ENCODE measurements around the gene CDH5. TPM values are rescaled to one million over a fixed set of nuclear protein-coding genes. Genes with fewer than 3 reads are reported as not detected.

Gene CDH5
- total and polyA plus RNA-seq, 4 donors = 1.5 to 97.5 (median 20.9) TPM

DNA sequence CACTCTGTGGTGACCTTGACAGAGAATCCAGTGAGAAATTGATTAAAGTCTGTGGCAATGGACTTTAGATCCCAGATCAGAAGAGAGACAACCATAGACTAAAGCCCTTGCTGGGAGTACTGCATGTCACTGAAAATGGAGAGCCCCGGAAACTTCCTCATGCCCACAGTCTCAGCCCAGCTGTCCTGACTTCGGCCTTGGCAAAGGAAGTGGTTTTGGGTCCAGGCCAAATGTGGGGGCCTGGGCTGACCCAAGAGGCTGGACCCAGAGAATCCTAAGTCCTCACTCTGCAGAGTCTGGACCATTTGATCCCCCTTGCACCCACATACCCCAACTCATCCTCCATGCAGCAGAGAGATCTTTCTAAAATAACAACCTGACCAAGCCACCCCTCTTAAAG, 55.9 kb downstream of the CDH5 start:
- Histone ChIP-seq H3K4me1 (ENCODE audit: control insufficient read depth in 1 of 2, insufficient read depth in 2 of 2, low read length in 2 of 2) (no peaks in the 10 kb centered on the region), H3K9me3 (ENCODE audit: control insufficient read depth, low read length) (no peaks in the 10 kb centered on the region), H3K27ac (ENCODE audit: low read depth in 1 of 2, low read length in 2 of 2) (no peak overlapping the region), H3K4me3 (ENCODE audit: low read length in 2 of 2) (no peak overlapping the region), H3K27me3 (ENCODE audit: control insufficient read depth in 1 of 2, insufficient read depth in 2 of 2, low read length in 1 of 2) (no peaks in the 10 kb centered on the region), H3K36me3 (ENCODE audit: control insufficient read depth in 1 of 2, insufficient read depth in 2 of 2, low read length in 1 of 2) (no peaks in the 10 kb centered on the region)
- intact Hi-C loops (cut with DNase I) = no loop called here
- no peak for ATAC-seq (ENCODE audit: low FRiP score)
- DNase-seq = no peak
- WGBS, 2 donors = 92% methylated on average over 2 of the region's 2 CpGs

DNA sequence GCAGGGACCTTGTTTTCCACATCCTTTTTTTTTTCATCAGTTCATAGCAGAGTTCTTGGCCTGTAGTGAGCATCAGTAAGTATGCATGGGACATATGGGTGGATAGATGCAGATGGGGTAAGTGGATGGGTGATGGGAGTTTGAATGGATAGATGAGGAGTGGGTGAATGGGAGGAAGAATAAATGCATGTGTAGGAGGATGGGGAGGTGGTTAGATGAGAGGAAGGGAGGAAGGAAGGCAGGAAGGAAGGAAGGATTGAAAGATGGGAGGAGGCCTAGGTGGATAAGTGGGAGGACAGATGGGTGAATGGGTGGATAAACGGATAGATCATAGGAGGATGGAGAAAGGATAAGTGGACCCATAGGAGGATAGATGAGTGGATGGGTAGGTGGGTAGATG, 56.7 kb downstream of the CDH5 start:
- Histone ChIP-seq H3K27ac (ENCODE audit: low read depth in 1 of 2, low read length in 2 of 2) (no peak overlapping the region), H3K27me3 (ENCODE audit: control insufficient read depth in 1 of 2, insufficient read depth in 2 of 2, low read length in 1 of 2) (no peaks in the 10 kb centered on the region), H3K4me1 (ENCODE audit: control insufficient read depth in 1 of 2, insufficient read depth in 2 of 2, low read length in 2 of 2) (no peaks in the 10 kb centered on the region), H3K9me3 (ENCODE audit: control insufficient read depth, low read length) (no peaks in the 10 kb centered on the region), H3K4me3 (ENCODE audit: low read length in 2 of 2) (no peak overlapping the region), H3K36me3 (ENCODE audit: control insufficient read depth in 1 of 2, insufficient read depth in 2 of 2, low read length in 1 of 2) (no peaks in the 10 kb centered on the region)
- ATAC-seq (ENCODE audit: low FRiP score) (no peak), DNase-seq (no peak)
- 92 to 95% methylated on average over 1 of the region's 1 CpG for WGBS, 2 donors
- intact Hi-C loops (cut with DNase I) = no loop called here

DNA sequence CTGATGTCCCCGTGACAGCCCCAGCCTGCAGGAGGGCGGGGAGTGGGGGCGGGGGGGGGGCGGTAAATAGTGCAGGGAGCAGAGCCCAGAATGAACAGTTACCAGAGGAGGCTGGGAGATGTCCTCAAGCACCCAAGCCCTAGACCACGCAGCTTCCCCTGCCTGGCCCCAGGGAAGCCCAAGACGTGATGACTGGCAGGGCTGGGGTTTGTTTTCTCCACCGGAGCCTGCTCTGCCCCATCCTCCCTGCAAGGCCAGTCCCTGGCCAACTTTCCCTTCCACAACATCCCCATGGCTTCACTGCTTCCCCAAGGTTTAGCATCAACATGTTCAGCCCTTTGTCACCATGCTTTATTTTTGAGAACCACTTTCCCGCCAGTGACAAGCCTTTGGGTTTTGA, 59.2 kb downstream of the CDH5 start:
- H3K4me3 ChIP-seq (ENCODE audit: low read length in 2 of 2) = no peak overlapping the region
- H3K9me3 ChIP-seq (ENCODE audit: control insufficient read depth, low read length) = no peaks in the 10 kb centered on the region
- no peaks in the 10 kb centered on the region for H3K4me1 ChIP-seq (ENCODE audit: control insufficient read depth in 1 of 2, insufficient read depth in 2 of 2, low read length in 2 of 2)
- no peak for ATAC-seq (ENCODE audit: low FRiP score)
- no peak overlapping the region for H3K27ac ChIP-seq (ENCODE audit: low read depth in 1 of 2, low read length in 2 of 2)
- no peaks in the 10 kb centered on the region for H3K27me3 ChIP-seq (ENCODE audit: control insufficient read depth in 1 of 2, insufficient read depth in 2 of 2, low read length in 1 of 2)
- intact Hi-C loops (cut with DNase I) = no loop called here
- no peak for DNase-seq
- no peaks in the 10 kb centered on the region for H3K36me3 ChIP-seq (ENCODE audit: control insufficient read depth in 1 of 2, insufficient read depth in 2 of 2, low read length in 1 of 2)
- 51 to 55% methylated on average over 8 of the region's 8 CpGs for WGBS, 2 donors

DNA sequence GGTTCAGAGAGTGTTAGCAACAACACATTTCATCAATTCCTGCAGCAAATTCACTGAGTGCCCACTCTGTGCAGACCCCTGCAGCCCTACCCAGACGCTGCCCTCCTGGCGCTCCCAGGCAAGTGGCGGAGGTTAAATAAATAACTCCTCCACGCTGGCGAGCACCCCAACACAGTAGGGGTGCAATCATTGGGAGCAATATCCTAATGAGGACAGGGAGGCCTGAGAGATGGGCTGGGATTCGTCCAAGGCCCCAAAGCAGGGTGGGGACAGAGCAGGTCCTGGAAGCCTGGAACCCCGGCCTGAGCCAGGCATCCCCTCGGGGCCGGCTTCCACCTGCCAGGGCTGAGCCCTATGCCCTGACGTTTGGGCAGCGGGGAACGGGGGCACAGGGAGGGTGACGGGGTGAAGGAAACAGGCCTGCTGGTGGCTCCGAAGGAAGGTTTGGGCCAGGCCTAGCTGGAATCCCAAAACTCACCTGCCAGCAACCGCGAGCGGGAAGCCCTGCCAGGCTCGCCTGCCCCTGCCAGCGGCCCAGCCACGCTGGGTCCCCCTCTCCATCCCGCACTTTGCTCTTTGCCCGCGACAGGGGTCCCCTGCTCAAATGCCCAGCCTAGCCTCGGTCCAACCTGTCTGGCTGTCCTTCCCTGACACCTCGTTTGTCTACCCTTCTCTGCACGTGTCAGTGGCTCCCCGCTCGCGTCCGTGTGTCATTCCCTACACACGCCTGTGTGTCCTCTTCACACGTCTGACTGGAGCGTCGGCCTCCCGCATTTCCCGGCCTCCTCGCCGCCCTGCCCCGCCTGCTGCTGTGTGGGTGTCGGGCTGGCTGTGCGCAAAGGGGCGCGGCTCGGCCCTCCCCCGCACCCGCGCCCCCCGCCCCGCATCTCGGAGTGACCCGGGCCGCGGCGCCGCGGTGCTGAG, 59.9 kb downstream of the CDH5 start:
- WGBS, 2 donors = 18% methylated on average over 51 to 56 of the region's 56 CpGs
- Histone ChIP-seq H3K36me3 (ENCODE audit: control insufficient read depth in 1 of 2, insufficient read depth in 2 of 2, low read length in 1 of 2) (no peaks in the 10 kb centered on the region), H3K4me1 (ENCODE audit: control insufficient read depth in 1 of 2, insufficient read depth in 2 of 2, low read length in 2 of 2) (no peaks in the 10 kb centered on the region), H3K27me3 (ENCODE audit: control insufficient read depth in 1 of 2, insufficient read depth in 2 of 2, low read length in 1 of 2) (no peaks in the 10 kb centered on the region), H3K9me3 (ENCODE audit: control insufficient read depth, low read length) (no peaks in the 10 kb centered on the region), H3K4me3 (ENCODE audit: low read length in 2 of 2) (peak overlapping the region; percentile 55 to 65), H3K27ac (ENCODE audit: low read depth in 1 of 2, low read length in 2 of 2) (no peak overlapping the region)
- peak in 1 of 2 donors; percentile 76 for DNase-seq
- intact Hi-C loops (cut with DNase I) = no loop called here
- no peak for ATAC-seq (ENCODE audit: low FRiP score)

DNA sequence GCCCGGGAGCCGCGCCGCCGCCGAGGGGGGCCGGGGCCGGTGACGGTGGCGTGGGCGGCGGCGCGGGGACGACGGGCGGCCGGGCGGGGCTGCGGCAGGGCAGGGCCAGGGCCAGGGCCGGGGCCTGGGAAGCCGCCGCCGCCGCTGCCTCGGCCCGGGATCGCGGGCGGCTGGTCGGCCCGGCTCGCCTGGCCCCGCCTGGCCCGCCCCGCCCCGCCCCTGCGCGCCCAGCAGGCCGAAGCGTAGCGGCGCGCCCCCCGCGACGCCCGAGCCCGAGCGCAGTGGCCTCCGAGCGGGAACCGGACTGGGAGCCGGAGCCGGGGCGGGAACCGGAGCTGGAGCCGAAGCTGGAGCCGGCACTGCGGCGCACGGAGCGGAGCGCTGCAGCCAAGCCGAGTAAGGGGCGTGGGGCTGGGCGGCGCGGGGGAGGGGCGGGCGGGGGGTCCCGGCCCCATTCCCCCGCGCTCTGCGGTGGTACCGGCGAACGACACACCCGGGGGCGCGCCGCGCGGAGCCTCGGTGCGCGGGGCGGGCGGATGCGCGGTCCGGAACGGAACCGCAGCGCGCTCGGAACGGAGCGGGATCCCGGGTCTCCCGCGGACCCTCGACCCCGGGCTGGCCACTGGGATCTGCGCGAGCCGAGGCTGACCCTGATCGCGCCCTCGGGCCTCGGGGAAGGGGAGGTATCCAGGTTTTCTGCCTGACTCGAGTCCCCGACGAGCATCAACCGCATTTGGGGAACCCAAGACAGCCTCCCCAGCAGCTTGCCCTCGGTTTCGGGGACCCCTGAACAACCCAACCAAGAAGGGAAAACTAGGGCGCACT, 60.8 kb downstream of the CDH5 start, which contains the start of gene BEAN1:
Gene BEAN1 (plus strand): TSS at position 260 of the 825 bp plus-strand sequence. CDS start 10,382 bp downstream, outside the sequence.
- H3K4me3 ChIP-seq (ENCODE audit: low read length in 2 of 2) = peak within 1 kb of the TSS; percentile 55 to 65
- H3K27ac ChIP-seq (ENCODE audit: low read depth in 1 of 2, low read length in 2 of 2) = no peak within 1 kb of the TSS
- ATAC-seq (ENCODE audit: low FRiP score) (peak; percentile 13), DNase-seq (no peak)
- H3K27me3 ChIP-seq (ENCODE audit: control insufficient read depth in 1 of 2, insufficient read depth in 2 of 2, low read length in 1 of 2) = no peaks in the 10 kb centered on the region
- no peaks in the 10 kb centered on the region for H3K36me3 ChIP-seq (ENCODE audit: control insufficient read depth in 1 of 2, insufficient read depth in 2 of 2, low read length in 1 of 2)
- H3K4me1 ChIP-seq (ENCODE audit: control insufficient read depth in 1 of 2, insufficient read depth in 2 of 2, low read length in 2 of 2) = no peaks in the 10 kb centered on the region
- intact Hi-C loops (cut with DNase I) = no loop called here
- H3K9me3 ChIP-seq (ENCODE audit: control insufficient read depth, low read length) = no peaks in the 10 kb centered on the region
- WGBS, 2 donors = 1% methylated on average over 104 to 118 of the region's 118 CpGs

DNA sequence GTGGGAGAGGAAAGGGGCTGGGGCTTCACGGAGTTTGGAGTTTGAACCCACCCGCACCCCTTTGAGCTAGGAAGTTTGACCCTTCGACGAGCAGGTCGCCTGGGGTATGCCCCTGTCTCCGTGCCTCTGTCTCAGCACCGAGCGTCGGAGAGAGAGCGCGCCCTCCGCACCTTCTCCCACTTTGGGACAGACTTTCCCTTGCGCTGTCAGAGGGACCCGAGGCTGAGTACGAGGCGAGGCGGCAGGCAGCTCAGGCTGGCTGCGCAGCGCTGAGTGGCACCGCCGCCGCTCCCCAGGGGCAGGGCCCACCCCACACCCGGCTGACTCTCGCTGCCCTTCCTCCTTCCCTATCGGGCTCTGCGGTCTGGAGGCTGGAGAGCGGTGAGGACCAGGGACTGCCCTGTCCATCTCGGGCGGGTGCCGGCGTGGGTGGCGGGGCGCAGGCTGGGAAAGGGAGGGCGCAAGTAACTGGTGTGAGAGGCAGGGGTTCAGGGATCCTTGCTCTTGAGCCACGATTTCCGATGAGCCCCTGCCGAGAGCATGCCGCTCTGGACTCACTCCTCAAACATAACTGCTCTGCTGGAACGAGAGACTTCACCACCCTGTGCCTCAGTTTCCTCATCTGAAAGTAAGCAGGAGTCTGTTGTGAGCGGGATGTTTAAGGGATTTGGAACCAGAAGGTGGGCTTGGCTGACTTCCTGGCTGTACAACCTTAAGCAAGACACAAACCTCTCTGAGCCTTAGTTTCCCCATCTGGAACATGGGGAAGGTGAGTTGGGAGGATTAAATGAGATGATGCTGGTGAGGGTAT, 61.6 kb downstream of the CDH5 start:
- Histone ChIP-seq H3K4me1 (ENCODE audit: control insufficient read depth in 1 of 2, insufficient read depth in 2 of 2, low read length in 2 of 2) (no peaks in the 10 kb centered on the region), H3K9me3 (ENCODE audit: control insufficient read depth, low read length) (no peaks in the 10 kb centered on the region), H3K4me3 (ENCODE audit: low read length in 2 of 2) (peak overlapping the region in 1 of 2 donors; percentile 55), H3K36me3 (ENCODE audit: control insufficient read depth in 1 of 2, insufficient read depth in 2 of 2, low read length in 1 of 2) (no peaks in the 10 kb centered on the region), H3K27me3 (ENCODE audit: control insufficient read depth in 1 of 2, insufficient read depth in 2 of 2, low read length in 1 of 2) (no peaks in the 10 kb centered on the region), H3K27ac (ENCODE audit: low read depth in 1 of 2, low read length in 2 of 2) (no peak overlapping the region)
- 10 to 11% methylated on average over 39 to 40 of the region's 40 CpGs for WGBS, 2 donors
- DNase-seq = peak in 1 of 2 donors; percentile 62
- intact Hi-C loops (cut with DNase I) = no loop called here
- ATAC-seq (ENCODE audit: low FRiP score) = peak; percentile 53

DNA sequence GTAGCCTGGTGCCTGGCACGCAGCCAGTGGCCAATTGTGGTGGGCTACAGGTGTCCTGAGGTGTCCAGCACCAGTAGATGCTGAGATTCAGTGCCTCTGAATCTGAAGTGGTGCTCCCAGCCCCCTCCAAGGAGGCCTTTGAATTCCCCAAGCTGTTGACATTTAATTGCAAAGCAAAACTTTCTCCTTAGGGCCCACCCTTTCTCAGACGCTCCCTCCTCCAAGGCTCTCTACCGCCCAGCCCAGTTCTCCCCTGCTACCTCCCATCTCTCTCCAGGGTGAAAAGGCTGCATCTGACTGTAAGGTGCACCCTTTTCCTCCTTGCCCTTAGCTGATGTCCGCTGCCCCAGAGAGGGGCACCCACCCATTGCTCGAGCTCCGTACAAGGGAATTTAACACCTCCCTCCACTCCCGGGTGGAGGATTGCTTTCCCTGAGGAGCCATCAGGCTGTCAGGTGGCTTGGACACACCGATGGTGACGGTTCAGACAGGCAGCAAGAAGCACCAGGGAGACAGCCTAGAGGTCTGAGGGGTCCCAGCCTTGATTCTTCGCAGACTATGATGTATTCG, 62.3 kb downstream of the CDH5 start:
- no peaks in the 10 kb centered on the region for H3K36me3 ChIP-seq (ENCODE audit: control insufficient read depth in 1 of 2, insufficient read depth in 2 of 2, low read length in 1 of 2)
- H3K4me3 ChIP-seq (ENCODE audit: low read length in 2 of 2) = no peak overlapping the region
- ATAC-seq (ENCODE audit: low FRiP score) (no peak), DNase-seq (no peak)
- H3K4me1 ChIP-seq (ENCODE audit: control insufficient read depth in 1 of 2, insufficient read depth in 2 of 2, low read length in 2 of 2) = no peaks in the 10 kb centered on the region
- intact Hi-C loops (cut with DNase I) = no loop called here
- no peaks in the 10 kb centered on the region for H3K9me3 ChIP-seq (ENCODE audit: control insufficient read depth, low read length)
- H3K27me3 ChIP-seq (ENCODE audit: control insufficient read depth in 1 of 2, insufficient read depth in 2 of 2, low read length in 1 of 2) = no peaks in the 10 kb centered on the region
- WGBS, 2 donors = 54 to 56% methylated on average over 11 of the region's 11 CpGs
- H3K27ac ChIP-seq (ENCODE audit: low read depth in 1 of 2, low read length in 2 of 2) = no peak overlapping the region

Data from aorta (tissue), 5 donors.